ENCODE results near the gene DCLK1. TPM values are rescaled to one million over a fixed set of nuclear protein-coding genes. Genes with fewer than 3 reads are reported as not detected.

The DCLK1 gene
- total RNA-seq, 1 experiment from 2014 or later, result 2.2 TPM

DNA sequence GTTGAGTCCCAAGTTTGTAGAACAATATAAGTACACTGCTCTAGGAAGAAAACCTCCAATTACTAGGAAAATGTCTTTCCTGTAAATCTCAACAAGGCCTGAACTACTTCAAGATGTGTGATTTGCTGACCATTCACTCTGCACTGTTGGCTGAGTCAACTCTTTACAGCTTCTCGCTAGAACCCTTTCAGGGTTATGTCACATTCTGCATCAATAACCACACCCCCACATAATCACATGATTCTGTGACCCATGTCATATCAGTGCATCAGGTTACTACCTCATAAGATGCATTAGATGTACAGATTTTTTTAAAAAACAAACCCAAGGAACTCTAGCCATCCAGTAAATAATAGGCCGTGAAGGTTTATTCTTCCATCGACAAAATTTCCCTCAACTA is 16.1 kb upstream of the DCLK1 start:
- Histone ChIP-seq H3K9me3 (replicated peaks) (no peaks in the 10 kb centered on the region), H3K27ac (no peak overlapping the region), H3K36me3 (no peaks in the 10 kb centered on the region), H3K4me1 (replicated peaks) (no peaks in the 10 kb centered on the region), H3K4me3 (no peak overlapping the region), H3K27me3 (replicated peaks) (no peaks in the 10 kb centered on the region)
- no peak for DNase-seq (ENCODE audit: low read depth in 1 of 2, low spot score in 2 of 2)

DNA sequence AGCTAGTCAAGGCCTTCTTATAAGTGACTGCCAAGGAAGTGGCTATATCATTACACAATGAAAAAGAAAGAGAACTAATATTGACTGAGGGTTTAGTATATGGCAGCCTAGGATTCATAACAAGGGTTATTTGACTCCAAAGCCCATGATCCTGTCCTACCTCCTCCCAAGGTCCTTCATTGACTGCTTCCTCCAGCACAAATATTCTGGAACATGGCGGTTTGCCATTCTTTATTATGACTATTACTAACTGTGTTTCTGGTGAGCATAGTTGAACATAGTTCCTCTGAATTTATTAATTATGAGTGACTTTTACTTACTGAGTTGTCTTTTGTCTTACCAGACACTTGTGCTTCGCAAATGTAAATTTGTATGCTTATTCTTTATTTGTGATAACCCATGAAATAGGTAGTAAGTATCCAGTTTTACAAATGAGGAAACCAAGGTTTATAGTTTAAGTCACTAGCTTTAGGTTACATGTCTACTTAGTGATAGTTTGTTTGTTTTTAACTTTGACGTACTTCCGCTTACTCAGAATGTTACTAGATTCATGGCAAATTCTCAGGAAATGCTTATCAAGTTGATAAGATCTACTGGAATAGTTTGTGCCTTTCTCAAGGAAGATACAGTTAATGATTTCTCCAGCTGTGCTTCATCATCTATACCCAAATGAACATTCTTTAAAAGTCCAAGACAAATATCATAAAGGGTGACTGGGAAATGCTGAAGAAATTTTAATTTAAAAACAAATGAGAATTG is 15.5 kb upstream of the DCLK1 start:
- no peak for DNase-seq (ENCODE audit: low read depth in 1 of 2, low spot score in 2 of 2)

DNA sequence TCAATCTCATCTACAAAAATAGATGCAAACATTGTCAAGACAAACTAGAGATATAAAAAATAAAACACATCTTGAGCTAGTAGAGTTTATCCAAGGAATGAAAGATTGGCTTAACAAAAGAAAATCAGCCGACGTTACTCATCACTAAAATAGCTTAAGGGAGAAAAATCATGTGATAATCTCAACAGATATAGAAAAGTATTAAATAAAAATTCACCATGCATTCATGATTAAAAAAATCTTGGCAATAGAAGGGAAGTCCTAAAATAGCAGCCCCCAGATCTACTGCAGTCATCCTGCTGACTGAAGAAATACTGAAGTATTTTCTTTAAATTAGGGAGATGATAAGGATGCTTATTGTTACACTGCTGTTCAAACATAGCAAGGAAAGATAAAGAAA is 12.6 kb upstream of the DCLK1 start:
- Histone ChIP-seq H3K27ac (no peak overlapping the region), H3K4me3 (no peak overlapping the region), H3K27me3 (replicated peaks) (no peaks in the 10 kb centered on the region), H3K36me3 (no peaks in the 10 kb centered on the region), H3K4me1 (replicated peaks) (no peaks in the 10 kb centered on the region), H3K9me3 (replicated peaks) (no peaks in the 10 kb centered on the region)
- DNase-seq (ENCODE audit: low read depth in 1 of 2, low spot score in 2 of 2), result no peak

More for the DNA sequence above, 15.5 kb upstream of the DCLK1 start:
- no peaks in the 10 kb centered on the region for H3K27me3 ChIP-seq (replicated peaks)
- no peaks in the 10 kb centered on the region for H3K9me3 ChIP-seq (replicated peaks)
- no peak overlapping the region for H3K4me3 ChIP-seq
- H3K4me1 ChIP-seq (replicated peaks), result no peaks in the 10 kb centered on the region
- H3K27ac ChIP-seq, result no peak overlapping the region
- no peaks in the 10 kb centered on the region for H3K36me3 ChIP-seq

DNA sequence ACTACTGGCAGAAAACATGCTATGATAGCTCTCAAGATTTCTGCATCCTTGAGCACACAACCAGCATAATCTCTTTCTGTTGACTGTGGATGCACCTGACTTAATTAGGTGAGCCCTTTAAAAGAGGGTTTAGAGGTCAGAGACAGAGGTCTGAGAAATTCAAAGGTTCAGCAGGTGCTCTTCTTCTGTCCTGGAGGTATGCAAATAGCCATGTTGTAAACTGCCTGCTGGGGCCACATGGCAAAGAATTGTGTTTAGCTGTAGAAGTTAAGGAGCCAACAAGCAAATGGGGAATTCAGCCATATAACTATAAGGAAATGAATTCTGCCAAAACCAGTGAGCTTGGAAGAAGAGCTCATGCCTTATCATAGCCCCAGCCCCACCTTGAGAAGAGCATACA is 11.6 kb upstream of the DCLK1 start:
- Histone ChIP-seq H3K27ac (no peak overlapping the region), H3K4me3 (no peak overlapping the region), H3K9me3 (replicated peaks) (no peaks in the 10 kb centered on the region), H3K4me1 (replicated peaks) (no peaks in the 10 kb centered on the region), H3K27me3 (replicated peaks) (no peaks in the 10 kb centered on the region), H3K36me3 (no peaks in the 10 kb centered on the region)
- DNase-seq (ENCODE audit: low read depth in 1 of 2, low spot score in 2 of 2), result no peak

DNA sequence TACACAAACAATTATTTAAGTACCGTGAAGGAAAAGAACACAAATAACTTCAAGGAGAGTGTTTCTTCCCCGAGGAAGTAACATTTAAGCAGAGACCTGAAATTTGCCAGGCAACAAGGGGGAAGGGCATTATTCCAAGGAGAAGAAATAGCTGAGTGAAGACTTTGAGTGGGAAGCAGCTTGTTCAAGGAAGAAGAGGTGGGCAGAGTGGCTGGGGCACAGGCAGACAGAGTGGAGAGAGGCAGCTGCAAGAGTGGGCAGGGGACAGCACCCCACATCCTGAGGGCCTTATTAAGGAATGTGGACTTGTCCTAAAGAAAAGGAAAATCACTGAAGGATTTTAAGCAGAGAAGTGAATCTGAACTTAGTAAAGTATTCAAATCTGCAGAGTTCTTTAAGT is 4.7 kb upstream of the DCLK1 start:
- Histone ChIP-seq H3K4me1 (replicated peaks) (peaks cover 4% of the 10 kb centered on the region), H3K27ac (no peak overlapping the region), H3K27me3 (replicated peaks) (peaks cover 7% of the 10 kb centered on the region; the same call in 1 of the 2 replicates), H3K36me3 (no peaks in the 10 kb centered on the region), H3K4me3 (no peak overlapping the region), H3K9me3 (replicated peaks) (no peaks in the 10 kb centered on the region)
- DNase-seq (ENCODE audit: low read depth in 1 of 2, low spot score in 2 of 2), result no peak

DNA sequence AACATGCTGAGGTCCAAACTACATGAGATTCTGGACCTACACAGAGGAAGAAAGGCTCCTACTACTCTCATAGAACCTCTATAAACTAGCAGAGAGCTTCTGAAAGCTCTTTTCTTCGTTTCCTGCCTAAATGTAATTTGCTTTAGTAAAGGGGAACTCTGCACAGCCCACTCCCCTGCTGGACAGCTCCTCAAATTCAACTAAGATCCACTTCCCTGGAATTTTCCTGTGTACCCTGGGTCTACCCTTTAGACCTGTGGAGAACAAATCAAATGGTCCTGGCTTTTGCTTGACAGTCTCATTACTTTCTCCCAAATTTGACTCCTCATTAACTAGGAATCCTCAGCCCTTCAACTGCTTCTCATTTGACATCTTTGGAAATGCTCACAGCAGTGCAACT is 3.5 kb upstream of the DCLK1 start:
- no peak for DNase-seq (ENCODE audit: low read depth in 1 of 2, low spot score in 2 of 2)
- H3K9me3 ChIP-seq (replicated peaks), result no peaks in the 10 kb centered on the region
- H3K4me3 ChIP-seq, result no peak overlapping the region
- no peaks in the 10 kb centered on the region for H3K36me3 ChIP-seq
- H3K27me3 ChIP-seq (replicated peaks), result peaks cover 14% of the 10 kb centered on the region; the same call in 1 of the 2 replicates
- peaks cover 10% of the 10 kb centered on the region for H3K4me1 ChIP-seq (replicated peaks)
- H3K27ac ChIP-seq, result no peak overlapping the region

DNA sequence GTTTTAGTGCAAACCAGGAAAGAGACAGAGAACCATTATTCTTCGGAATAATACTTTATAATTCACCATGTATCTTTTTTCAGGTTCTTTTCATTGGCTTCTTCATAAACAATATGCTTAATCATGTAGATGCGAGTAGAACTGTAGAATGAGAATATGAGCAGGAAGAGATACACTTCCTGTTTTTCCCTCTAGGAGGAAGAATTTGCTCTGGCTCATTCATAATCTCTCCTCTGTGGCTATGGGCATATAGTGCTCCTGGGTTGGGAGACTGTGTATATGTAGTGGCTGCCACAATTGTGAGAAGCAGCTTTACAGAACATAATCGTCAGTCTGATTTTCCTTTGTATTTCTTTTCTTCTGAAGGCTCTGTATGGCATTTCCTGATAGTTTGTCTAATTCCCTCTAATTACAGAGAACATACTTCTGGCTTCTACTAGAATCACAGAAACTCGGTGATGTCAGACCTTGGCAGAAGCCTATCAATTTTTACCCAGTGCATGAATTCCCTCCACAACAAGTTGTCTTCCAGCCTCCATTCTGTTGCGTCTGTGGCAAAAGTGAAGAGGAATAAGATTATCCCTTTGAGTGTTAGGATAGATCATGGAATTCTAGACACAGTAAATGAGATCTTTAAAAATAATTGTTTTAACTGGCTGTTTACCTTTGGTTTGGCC is 2.9 kb upstream of the DCLK1 start:
- H3K27me3 ChIP-seq (replicated peaks), result peaks cover 14% of the 10 kb centered on the region; the same call in 1 of the 2 replicates
- no peak for DNase-seq (ENCODE audit: low read depth in 1 of 2, low spot score in 2 of 2)
- H3K4me1 ChIP-seq (replicated peaks), result peaks cover 10% of the 10 kb centered on the region
- H3K36me3 ChIP-seq, result no peaks in the 10 kb centered on the region
- no peak overlapping the region for H3K4me3 ChIP-seq
- no peak overlapping the region for H3K27ac ChIP-seq
- H3K9me3 ChIP-seq (replicated peaks), result no peaks in the 10 kb centered on the region

DNA sequence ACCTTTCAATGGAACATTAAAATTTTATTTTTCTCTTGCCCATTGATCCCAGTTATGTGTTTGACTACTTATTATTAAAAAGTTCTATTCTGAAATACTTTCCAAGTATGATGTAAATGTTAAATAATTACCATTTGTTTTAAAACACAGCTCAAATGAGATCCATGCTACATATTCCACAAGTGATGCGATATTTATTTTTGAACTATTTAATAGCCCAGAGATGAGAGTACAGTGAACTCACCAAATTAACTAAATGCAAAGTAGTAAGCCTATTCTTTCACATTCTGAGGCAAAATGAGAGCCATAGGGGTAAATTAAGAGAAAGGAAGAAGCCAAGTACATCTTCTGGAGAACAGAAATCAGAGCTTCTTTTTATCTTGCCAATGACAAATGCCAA is 1.2 kb upstream of the DCLK1 start:
- H3K27ac ChIP-seq, result no peak overlapping the region
- no peaks in the 10 kb centered on the region for H3K9me3 ChIP-seq (replicated peaks)
- no peaks in the 10 kb centered on the region for H3K36me3 ChIP-seq
- no peak overlapping the region for H3K4me3 ChIP-seq
- DNase-seq (ENCODE audit: low read depth in 1 of 2, low spot score in 2 of 2), result no peak
- H3K27me3 ChIP-seq (replicated peaks), result peaks cover 14% of the 10 kb centered on the region; the same call in 1 of the 2 replicates
- peaks cover 10% of the 10 kb centered on the region for H3K4me1 ChIP-seq (replicated peaks)

DNA sequence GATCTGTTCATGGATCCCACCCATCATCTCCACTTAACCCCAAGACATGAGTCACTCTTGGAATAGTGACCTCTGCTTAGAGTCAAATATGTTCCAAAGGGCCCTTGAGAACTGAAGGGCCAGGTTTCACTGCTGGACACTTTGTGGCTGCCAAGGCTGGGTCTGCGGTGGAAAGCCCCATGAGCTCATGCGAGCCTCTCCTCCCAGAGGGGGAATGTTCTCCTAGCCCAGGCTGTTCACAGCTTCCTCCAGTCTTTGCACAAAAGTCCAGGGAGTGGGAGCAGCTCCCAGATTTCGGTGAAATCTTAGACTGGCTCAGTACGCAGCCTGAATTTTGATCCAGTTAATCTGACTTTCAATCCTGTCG is 732 bp upstream of the DCLK1 start:
- H3K36me3 ChIP-seq, result no peaks in the 10 kb centered on the region
- H3K27me3 ChIP-seq (replicated peaks), result peaks cover 14% of the 10 kb centered on the region; the same call in 1 of the 2 replicates
- DNase-seq (ENCODE audit: low read depth in 1 of 2, low spot score in 2 of 2), result no peak
- no peak overlapping the region for H3K27ac ChIP-seq
- H3K4me1 ChIP-seq (replicated peaks), result peaks cover 10% of the 10 kb centered on the region
- no peak overlapping the region for H3K4me3 ChIP-seq
- no peaks in the 10 kb centered on the region for H3K9me3 ChIP-seq (replicated peaks)

DNA sequence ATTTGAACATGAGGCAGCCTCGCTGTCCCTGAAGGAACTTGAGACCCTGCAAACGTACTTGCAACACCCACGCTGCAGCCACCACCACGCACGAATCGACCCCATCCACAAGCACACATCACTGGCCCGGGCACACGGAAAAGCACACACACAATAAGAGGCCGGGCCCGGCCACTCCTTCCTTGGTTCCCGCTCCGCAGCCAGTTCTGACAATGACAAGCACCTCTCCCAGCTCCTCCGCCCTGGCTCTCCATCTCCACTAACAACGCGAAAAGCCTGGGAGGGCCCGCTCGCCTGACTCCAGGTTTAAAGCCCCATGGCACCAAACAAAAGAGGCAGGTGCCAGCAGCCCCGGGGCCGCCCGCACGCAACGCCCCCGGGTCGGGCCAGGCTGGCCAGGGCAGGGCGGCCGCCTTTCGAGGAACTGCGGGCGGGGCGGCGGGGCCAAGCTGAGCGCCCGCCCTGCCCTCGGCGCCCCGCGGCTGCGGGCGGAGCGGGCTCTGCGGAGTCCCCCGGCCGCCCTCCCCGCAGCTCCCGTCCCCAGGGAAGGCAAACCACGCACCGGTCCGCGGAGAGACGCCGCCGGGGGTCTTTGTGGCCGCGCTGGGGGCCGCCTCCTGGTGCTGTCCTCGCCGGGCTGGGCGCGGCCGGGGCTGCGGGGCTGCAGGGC is 495 bp downstream of the DCLK1 start:
- Histone ChIP-seq H3K4me1 (replicated peaks) (peaks cover 10% of the 10 kb centered on the region), H3K27me3 (replicated peaks) (peaks cover 14% of the 10 kb centered on the region; the same call in 1 of the 2 replicates), H3K36me3 (no peaks in the 10 kb centered on the region), H3K27ac (no peak overlapping the region), H3K9me3 (replicated peaks) (no peaks in the 10 kb centered on the region), H3K4me3 (peak overlapping the region; percentile 41)
- peak; percentile 11 to 42 for DNase-seq (ENCODE audit: low read depth in 1 of 2, low spot score in 2 of 2)

DNA sequence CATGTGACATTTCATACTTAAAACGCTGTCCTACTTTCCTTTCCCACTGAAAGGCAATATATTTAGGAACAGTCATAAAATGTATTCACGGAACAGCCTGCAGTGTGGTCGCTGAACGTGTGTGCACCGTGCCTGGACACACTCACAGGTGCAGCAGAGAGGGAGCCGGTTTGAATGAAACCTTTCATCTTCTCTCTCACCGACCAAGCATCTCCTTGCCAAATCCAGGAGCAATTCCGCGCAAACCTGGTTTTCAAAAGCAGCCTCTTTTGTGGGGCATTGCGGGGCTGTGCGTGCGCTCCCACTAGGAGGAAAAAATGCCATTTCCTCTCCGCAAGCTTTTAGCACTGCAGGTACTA is 1.0 kb downstream of the DCLK1 start:
- peaks cover 10% of the 10 kb centered on the region for H3K4me1 ChIP-seq (replicated peaks)
- no peak for DNase-seq (ENCODE audit: low read depth in 1 of 2, low spot score in 2 of 2)
- H3K27me3 ChIP-seq (replicated peaks), result peaks cover 14% of the 10 kb centered on the region; the same call in 1 of the 2 replicates
- H3K4me3 ChIP-seq, result no peak overlapping the region
- no peaks in the 10 kb centered on the region for H3K36me3 ChIP-seq
- H3K27ac ChIP-seq, result no peak overlapping the region
- H3K9me3 ChIP-seq (replicated peaks), result no peaks in the 10 kb centered on the region

DNA sequence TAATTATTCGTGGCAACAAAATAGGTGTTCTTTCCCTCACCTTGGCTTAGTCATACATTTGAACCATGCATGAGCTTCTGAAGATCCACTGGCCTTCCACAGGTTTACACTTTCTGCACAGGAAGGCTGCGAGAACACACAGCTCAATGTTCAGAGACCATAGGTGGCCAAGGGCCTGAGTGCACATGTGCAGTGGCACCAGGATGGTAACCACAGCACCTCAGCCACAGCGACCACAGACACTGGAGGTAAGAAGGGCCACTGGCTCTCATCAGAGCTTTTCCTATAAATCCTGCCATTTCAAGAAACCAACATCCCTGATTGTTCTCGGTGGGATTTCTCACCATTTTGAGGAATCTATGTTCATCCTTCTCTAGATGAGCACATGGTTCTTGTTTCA is 1.6 kb downstream of the DCLK1 start:
- H3K9me3 ChIP-seq (replicated peaks), result no peaks in the 10 kb centered on the region
- H3K4me3 ChIP-seq, result no peak overlapping the region
- peaks cover 14% of the 10 kb centered on the region; the same call in 1 of the 2 replicates for H3K27me3 ChIP-seq (replicated peaks)
- H3K4me1 ChIP-seq (replicated peaks), result peaks cover 10% of the 10 kb centered on the region
- DNase-seq (ENCODE audit: low read depth in 1 of 2, low spot score in 2 of 2), result no peak
- no peaks in the 10 kb centered on the region for H3K36me3 ChIP-seq
- no peak overlapping the region for H3K27ac ChIP-seq

DNA sequence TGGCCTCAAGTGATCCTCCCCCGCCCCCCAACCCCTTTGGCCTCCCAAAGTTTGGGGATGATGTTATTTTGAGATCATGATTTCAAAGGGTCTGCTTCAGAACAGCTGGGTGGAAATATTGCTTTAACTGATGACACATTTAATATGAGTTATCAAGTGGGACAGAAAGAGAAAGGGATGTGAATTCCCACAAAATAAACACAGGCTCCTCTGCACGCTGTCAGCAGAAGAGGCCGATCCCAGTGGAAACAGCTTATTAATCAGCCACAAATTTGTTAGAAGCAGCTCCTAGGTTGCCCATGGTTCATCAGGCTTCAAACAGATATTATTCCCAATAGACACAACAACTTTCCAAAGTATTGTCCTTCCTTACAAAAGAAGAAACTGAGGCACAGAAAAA is 4.7 kb downstream of the DCLK1 start:
- no peaks in the 10 kb centered on the region for H3K36me3 ChIP-seq
- H3K4me3 ChIP-seq, result no peak overlapping the region
- H3K27me3 ChIP-seq (replicated peaks), result peaks cover 10% of the 10 kb centered on the region; the same call in 1 of the 2 replicates
- peaks cover 15% of the 10 kb centered on the region for H3K4me1 ChIP-seq (replicated peaks)
- H3K27ac ChIP-seq, result no peak overlapping the region
- DNase-seq (ENCODE audit: low read depth in 1 of 2, low spot score in 2 of 2), result no peak
- no peaks in the 10 kb centered on the region for H3K9me3 ChIP-seq (replicated peaks)

DNA sequence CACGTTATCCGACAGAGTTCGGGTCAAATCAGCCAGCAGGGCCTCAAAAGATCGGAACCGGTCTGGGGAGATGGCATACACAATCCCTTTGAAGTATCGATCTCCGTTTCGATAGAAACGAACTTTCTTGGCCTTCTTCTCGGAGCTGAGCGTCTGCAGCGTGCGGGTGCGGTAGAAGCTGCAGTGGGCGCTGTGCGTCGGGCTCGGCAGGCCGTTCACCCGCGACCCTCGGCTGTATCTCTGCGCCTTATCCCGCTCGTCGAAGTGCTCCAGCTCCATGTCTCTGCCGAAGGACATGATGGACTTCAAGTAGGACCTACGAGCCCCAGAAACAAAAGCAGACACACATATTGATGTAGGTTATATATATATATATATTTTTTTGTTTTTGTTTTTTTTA is 5.3 kb downstream of the DCLK1 start:
- Histone ChIP-seq H3K36me3 (no peaks in the 10 kb centered on the region), H3K27ac (no peak overlapping the region), H3K4me3 (no peak overlapping the region), H3K27me3 (replicated peaks) (0 out of 2 replicates have a peak, but pooled peaks cover 7% of the 10 kb centered on the region), H3K4me1 (replicated peaks) (peaks cover 12% of the 10 kb centered on the region), H3K9me3 (replicated peaks) (no peaks in the 10 kb centered on the region)
- no peak for DNase-seq (ENCODE audit: low read depth in 1 of 2, low spot score in 2 of 2)
